ENCODE measurements around the gene TRIM52. TPM values are rescaled to one million over a fixed set of nuclear protein-coding genes. Genes with fewer than 3 reads are reported as not detected.
A peak's percentile ranks its signal among the peaks of the same experiment; 100 is the strongest.

Gene TRIM52
- total RNA-seq, 1 donor from 2014 or later: 16.8 TPM

DNA sequence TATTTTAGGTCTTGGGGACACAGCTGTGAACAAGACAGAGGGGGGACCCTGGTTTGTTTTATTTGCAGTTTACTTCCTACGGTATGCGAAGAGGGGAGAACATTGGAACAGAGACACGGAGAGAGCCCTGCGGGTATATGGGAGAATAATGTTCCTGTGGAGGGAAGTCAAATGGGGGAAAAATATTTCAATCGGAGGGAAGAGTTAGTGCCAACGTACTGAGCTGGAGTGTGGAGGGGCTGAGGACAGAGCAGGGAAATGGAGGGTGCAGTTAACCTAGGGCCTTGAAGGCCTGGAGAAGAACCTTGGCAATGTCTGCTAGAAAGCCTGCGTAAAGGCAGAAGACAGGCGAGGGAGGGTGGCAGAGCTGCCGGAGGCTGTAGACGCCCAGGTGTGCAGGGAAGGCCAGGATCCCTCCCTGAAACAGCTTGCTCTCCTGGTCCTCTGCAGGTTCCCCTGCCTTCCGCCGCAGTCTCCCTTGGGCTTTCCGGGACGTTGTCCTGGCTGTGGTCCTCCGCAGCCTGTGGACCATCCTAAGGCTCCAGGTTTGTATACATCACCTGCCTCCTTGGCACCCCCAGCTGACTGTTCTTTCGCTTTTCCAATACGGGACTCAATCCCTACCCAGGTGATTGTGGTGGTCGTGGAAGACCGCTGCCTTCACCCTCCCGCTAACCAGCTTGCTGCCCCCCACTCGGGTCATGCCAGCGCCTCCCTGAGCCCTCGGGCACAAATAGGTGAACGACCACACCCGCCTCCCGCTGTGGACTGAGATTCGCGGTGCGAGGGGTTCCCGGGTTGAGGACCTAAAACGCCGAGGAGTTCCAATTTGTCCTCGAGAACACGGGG, 15.3 kb downstream of the TRIM52 start:
- peaks cover 56% of the 10 kb centered on the region for H3K4me1 Mint-ChIP-seq
- no peaks in the 10 kb centered on the region for H3K27me3 Mint-ChIP-seq
- H3K27ac Mint-ChIP-seq: peak overlapping the region; percentile 99
- intact Hi-C loops (cut with micrococcal nuclease): loop anchor here (1.0 to 2.0 kb wide), 4 partner anchors 16 to 443 kb away; partner anchors contain the start of genes MGAT1 and TRIM52
- DNase-seq: no peak
- H3K36me3 Mint-ChIP-seq (ENCODE audit: low read depth): peaks cover 54% of the 10 kb centered on the region
- H3K4me3 Mint-ChIP-seq: peak overlapping the region; percentile 98
- no peaks in the 10 kb centered on the region for H3K9me3 Mint-ChIP-seq

GRCh38 chr5:181243564-181244343, 17.2 kb downstream of the TRIM52 start, which contains the start of gene RACK1:
RACK1 (minus strand) TSS chr5:181243906; CDS start chr5:181243800, 106 bp downstream.
- Mint-ChIP-seq H3K4me1 (peaks cover 49% of the 10 kb centered on the region), H3K27ac (peak within 1 kb of the TSS; percentile 99), H3K36me3 (ENCODE audit: low read depth) (peaks cover 59% of the 10 kb centered on the region), H3K9me3 (no peaks in the 10 kb centered on the region), H3K27me3 (no peaks in the 10 kb centered on the region), H3K4me3 (peak within 1 kb of the TSS; percentile 98)
- DNase-seq: peak; percentile 96
- intact Hi-C loops (cut with micrococcal nuclease): loop anchor here (1.0 to 5.0 kb wide), 4 partner anchors 20 to 1621 kb away; partner anchors contain the start of genes HNRNPH1, MGAT1 and TRIM41

- peak overlapping the region; percentile 98 for H3K27ac Mint-ChIP-seq
- intact Hi-C loops (cut with micrococcal nuclease): loop anchor here (1.0 to 5.0 kb wide), 2 partner anchors 20 to 1621 kb away; partner anchors contain the start of genes HNRNPH1 and TRIM41
- no peaks in the 10 kb centered on the region for H3K27me3 Mint-ChIP-seq
- no peak for DNase-seq
- H3K4me1 Mint-ChIP-seq: peaks cover 46% of the 10 kb centered on the region
- no peaks in the 10 kb centered on the region for H3K9me3 Mint-ChIP-seq
- peaks cover 61% of the 10 kb centered on the region for H3K36me3 Mint-ChIP-seq (ENCODE audit: low read depth)
- H3K4me3 Mint-ChIP-seq: peak overlapping the region; percentile 91
These were observed 17.9 kb downstream of the TRIM52 start for GRCh38 chr5:181243018-181243563.

DNA sequence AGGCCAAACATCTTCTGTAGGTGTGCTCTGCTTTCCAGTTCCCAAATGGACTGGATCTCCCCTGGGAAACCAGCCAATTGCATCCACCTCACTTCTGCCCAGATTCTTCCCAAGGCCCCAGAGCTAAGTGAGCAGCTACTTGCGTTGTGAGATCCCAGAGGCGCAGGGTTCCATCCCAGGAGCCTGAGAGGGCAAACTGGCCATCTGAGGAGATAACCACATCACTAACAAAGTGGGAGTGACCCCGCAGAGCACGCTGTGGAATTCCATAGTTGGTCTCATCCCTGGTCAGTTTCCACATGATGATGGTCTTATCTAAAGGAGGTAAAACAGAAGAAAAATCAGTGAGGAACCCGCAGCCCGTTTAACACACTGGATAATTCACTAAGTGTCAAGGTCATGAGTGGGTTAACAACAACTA, 18.9 kb downstream of the TRIM52 start:
- no peak for DNase-seq
- intact Hi-C loops (cut with micrococcal nuclease): loop anchor here (5.0 kb wide), 1 partner anchor 1620 kb away; the partner anchor contains the start of gene HNRNPH1
- Mint-ChIP-seq H3K36me3 (ENCODE audit: low read depth) (peaks cover 66% of the 10 kb centered on the region), H3K4me3 (peak overlapping the region; percentile 91), H3K27ac (peak overlapping the region; percentile 98), H3K4me1 (peaks cover 49% of the 10 kb centered on the region), H3K27me3 (no peaks in the 10 kb centered on the region), H3K9me3 (no peaks in the 10 kb centered on the region)

DNA sequence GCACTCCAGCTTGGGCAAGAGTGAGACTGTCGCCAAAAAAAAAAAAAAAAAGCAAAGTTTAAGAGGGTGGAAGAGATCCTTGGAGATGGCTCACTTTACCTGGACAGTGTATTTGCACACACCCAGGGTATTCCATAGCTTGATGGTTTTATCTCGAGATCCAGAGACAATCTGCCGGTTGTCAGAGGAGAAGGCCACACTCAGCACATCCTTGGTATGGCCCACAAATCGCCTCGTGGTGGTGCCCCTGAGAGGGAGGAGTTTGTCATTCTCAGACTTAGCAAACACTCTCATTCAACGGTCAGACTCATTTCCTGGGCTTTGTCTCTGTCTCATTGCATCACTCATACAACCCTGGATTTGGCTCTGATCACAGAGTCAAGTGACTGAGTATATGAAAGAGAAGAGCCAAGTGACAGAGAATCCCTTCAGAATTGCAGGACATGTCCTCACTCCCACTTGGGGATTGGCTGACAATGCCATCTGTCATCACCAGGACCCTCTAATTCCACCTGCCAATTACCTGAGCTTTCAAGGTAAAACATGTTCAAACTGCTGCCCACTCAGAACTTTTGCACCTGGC, 19.5 kb downstream of the TRIM52 start:
- H3K27me3 Mint-ChIP-seq: no peaks in the 10 kb centered on the region
- H3K36me3 Mint-ChIP-seq (ENCODE audit: low read depth): peaks cover 71% of the 10 kb centered on the region
- H3K4me3 Mint-ChIP-seq: peak overlapping the region; percentile 91
- DNase-seq: peak; percentile 76
- H3K27ac Mint-ChIP-seq: peak overlapping the region; percentile 98
- H3K9me3 Mint-ChIP-seq: no peaks in the 10 kb centered on the region
- intact Hi-C loops (cut with micrococcal nuclease): loop anchor here (5.0 kb wide), 1 partner anchor 1619 kb away; the partner anchor contains the start of gene HNRNPH1
- peaks cover 52% of the 10 kb centered on the region for H3K4me1 Mint-ChIP-seq

DNA sequence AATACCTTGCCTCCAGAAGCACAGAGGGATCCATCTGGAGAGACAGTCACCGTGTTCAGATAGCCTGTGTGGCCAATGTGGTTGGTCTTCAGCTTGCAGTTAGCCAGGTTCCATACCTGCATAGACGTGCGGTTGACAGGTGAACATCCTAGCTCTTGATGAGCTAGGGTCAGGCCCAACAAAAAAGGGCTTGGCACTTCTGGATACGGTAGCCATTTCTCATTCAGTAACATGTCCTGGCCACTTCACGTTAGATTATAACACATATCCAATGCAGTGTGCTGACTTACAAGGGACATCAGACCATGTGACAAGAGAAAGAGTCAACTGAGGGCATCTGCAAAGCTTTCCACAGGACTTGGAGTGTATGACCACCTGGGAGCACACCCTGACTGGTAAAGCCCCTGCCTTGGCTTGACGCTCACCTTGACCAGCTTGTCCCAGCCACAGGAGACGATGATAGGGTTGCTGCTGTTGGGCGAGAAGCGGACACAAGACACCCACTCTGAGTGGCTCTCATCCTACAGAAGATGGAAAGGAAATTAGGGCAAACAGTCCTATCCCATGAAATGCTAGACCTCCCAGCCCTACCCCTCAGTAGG, 21.8 kb downstream of the TRIM52 start:
- intact Hi-C loops (cut with micrococcal nuclease): no loop called here

GRCh38 chr5:181237729-181238385, 23.1 kb downstream of the TRIM52 start:
- intact Hi-C loops (cut with micrococcal nuclease): no loop called here
- Mint-ChIP-seq H3K4me3 (peak overlapping the region; percentile 27), H3K36me3 (ENCODE audit: low read depth) (peaks cover 89% of the 10 kb centered on the region), H3K27me3 (no peaks in the 10 kb centered on the region), H3K9me3 (no peaks in the 10 kb centered on the region), H3K4me1 (peaks cover 37% of the 10 kb centered on the region), H3K27ac (peak overlapping the region; percentile 30)
- no peak for DNase-seq

More for the DNA sequence above, 21.8 kb downstream of the TRIM52 start:
- Mint-ChIP-seq H3K27ac (peak overlapping the region; percentile 78), H3K36me3 (ENCODE audit: low read depth) (peaks cover 90% of the 10 kb centered on the region), H3K27me3 (no peaks in the 10 kb centered on the region), H3K4me3 (peak overlapping the region; percentile 67), H3K9me3 (no peaks in the 10 kb centered on the region), H3K4me1 (peaks cover 42% of the 10 kb centered on the region)
- no peak for DNase-seq

DNA sequence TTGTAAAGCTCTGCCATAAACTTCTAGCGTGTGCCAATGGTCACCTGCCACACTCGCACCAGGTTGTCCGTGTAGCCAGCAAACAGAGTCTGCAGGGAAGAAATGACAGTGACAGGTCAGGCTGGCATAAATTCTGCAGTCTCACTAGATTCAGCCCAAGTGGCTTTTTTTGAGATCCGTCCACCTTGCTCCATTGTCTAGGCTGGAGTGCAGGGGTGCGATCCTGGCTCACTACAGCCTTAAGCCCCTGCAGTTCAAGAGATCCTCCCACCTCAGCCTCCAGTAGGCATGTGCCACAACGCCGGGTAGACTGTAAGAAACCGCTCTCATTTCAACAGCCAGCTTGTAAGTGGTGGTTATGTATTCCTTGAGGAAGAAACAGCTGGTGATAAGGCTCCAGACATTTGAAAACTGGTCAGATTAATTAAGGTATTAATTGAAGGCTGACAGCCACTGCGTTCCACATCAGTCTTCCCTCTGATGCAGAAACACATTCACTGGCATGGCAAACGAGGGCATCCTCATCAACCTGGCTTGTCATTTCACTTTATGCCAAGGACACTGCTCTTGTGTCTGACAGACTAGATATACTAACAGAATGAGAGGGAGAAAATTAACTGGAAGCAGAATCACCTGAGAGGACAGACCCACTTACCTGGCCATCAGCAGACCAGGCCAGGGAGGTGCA, 23.8 kb downstream of the TRIM52 start:
- H3K9me3 Mint-ChIP-seq: no peaks in the 10 kb centered on the region
- no peak for DNase-seq
- no peak overlapping the region for H3K4me3 Mint-ChIP-seq
- intact Hi-C loops (cut with micrococcal nuclease): no loop called here
- H3K36me3 Mint-ChIP-seq (ENCODE audit: low read depth): peaks cover 86% of the 10 kb centered on the region
- H3K27ac Mint-ChIP-seq: no peak overlapping the region
- peaks cover 38% of the 10 kb centered on the region for H3K4me1 Mint-ChIP-seq
- no peaks in the 10 kb centered on the region for H3K27me3 Mint-ChIP-seq

- peaks cover 33% of the 10 kb centered on the region for H3K4me1 Mint-ChIP-seq
- H3K27me3 Mint-ChIP-seq: no peaks in the 10 kb centered on the region
- H3K4me3 Mint-ChIP-seq: no peak overlapping the region
- peaks cover 84% of the 10 kb centered on the region for H3K36me3 Mint-ChIP-seq (ENCODE audit: low read depth)
- intact Hi-C loops (cut with micrococcal nuclease): no loop called here
- no peaks in the 10 kb centered on the region for H3K9me3 Mint-ChIP-seq
- DNase-seq: no peak
- no peak overlapping the region for H3K27ac Mint-ChIP-seq
These were observed 24.5 kb downstream of the TRIM52 start for GRCh38 chr5:181236471-181236870.

- no peak overlapping the region for H3K4me3 Mint-ChIP-seq
- H3K27ac Mint-ChIP-seq: no peak overlapping the region
- no peak for DNase-seq
- H3K9me3 Mint-ChIP-seq: no peaks in the 10 kb centered on the region
- intact Hi-C loops (cut with micrococcal nuclease): no loop called here
- H3K27me3 Mint-ChIP-seq: no peaks in the 10 kb centered on the region
- H3K4me1 Mint-ChIP-seq: peaks cover 29% of the 10 kb centered on the region
- H3K36me3 Mint-ChIP-seq (ENCODE audit: low read depth): peaks cover 82% of the 10 kb centered on the region
These were observed 25.1 kb downstream of the TRIM52 start for GRCh38 chr5:181235689-181236366.

GRCh38 chr5:181235323-181235688, 25.6 kb downstream of the TRIM52 start:
- H3K4me3 Mint-ChIP-seq: no peak overlapping the region
- DNase-seq: no peak
- peak overlapping the region; percentile 10 for H3K27ac Mint-ChIP-seq
- peaks cover 31% of the 10 kb centered on the region for H3K4me1 Mint-ChIP-seq
- H3K27me3 Mint-ChIP-seq: no peaks in the 10 kb centered on the region
- no peaks in the 10 kb centered on the region for H3K9me3 Mint-ChIP-seq
- intact Hi-C loops (cut with micrococcal nuclease): no loop called here
- peaks cover 81% of the 10 kb centered on the region for H3K36me3 Mint-ChIP-seq (ENCODE audit: low read depth)
